Activated T-helper 1 cell treated with anti-CD3 and anti-CD28 coated beads, Interleukin-12 subunit alpha, Interleukin-12 subunit beta, Interleukin-2, Interleukin-4 antibody, amounts not matched to agents 30 ng/mL and 10 ng/mL and 1 ng/mL, durations not matched to agents 14 hours and 24 hours and 36 hours (primary cell): ENCODE measurements around the gene ICOSLG. TPM values are rescaled to one million over a fixed set of nuclear protein-coding genes. Genes with fewer than 3 reads are reported as not detected.

Experiments
- DNase-seq: peaks from one replicate; pipeline ENCODE4 v3.0.0; 2021; ENCODE audit warnings: low spot score
- H3K27ac Mint-ChIP-seq: one replicate; pipeline ENCODE4 v1.8.0; 2021; ENCODE audit warnings: mild to moderate bottlenecking, mixed read lengths
- H3K27me3 Mint-ChIP-seq: one replicate; pipeline ENCODE4 v1.8.0; 2022; ENCODE audit warnings: mild to moderate bottlenecking, moderate library complexity, mixed read lengths; ENCODE audit not compliant: insufficient read depth
- H3K36me3 Mint-ChIP-seq: one replicate; pipeline ENCODE4 v1.8.0; 2021; ENCODE audit warnings: low read depth, mixed read lengths
- H3K4me1 Mint-ChIP-seq: one replicate; pipeline ENCODE4 v1.8.0; 2021; ENCODE audit warnings: low read depth, mixed read lengths
- H3K4me3 Mint-ChIP-seq: one replicate; pipeline ENCODE4 v1.8.0; 2021; ENCODE audit warnings: mild to moderate bottlenecking, moderate library complexity, mixed read lengths
- H3K9me3 Mint-ChIP-seq: one replicate; pipeline ENCODE4 v1.8.0; 2021; ENCODE audit warnings: mixed read lengths
- intact Hi-C: fragments of 100-400 bp; cut with micrococcal nuclease; formaldehyde crosslinking; loops from one replicate; pipeline ENCODE4 v1.15.1; 2024
- total RNA-seq: library from RNA; stranded (reverse); gene quantifications from 2 replicates; pipeline ENCODE4 v1.2.3, GENCODE V29; 2022

Gene ICOSLG
- total RNA-seq, 1 donor from 2014 or later, result 7.2 TPM

DNA sequence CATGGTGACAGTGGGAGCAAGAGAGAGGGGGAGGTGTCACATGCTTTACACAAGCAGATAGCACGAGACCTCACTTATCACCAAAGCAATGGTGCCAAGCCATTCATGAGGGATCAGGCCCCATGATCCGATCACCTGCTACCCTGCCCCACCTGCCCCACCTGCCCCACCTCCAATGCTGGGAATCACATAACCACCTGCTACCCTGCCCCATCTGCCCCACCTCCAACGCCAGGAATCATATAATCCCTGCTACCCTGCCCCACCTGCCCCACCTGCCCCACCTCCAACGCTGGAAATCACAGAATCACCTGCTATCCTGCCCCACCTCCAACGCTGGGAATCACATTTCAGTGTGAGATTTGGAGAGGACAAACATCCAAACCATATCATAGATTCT, 34.3 kb upstream of the ICOSLG start:
- H3K36me3 Mint-ChIP-seq, result no peaks in the 10 kb centered on the region
- H3K4me1 Mint-ChIP-seq, result no peaks in the 10 kb centered on the region
- H3K4me3 Mint-ChIP-seq, result no peak overlapping the region
- peaks cover 24% of the 10 kb centered on the region for H3K27me3 Mint-ChIP-seq
- H3K9me3 Mint-ChIP-seq, result no peaks in the 10 kb centered on the region
- DNase-seq, result no peak
- intact Hi-C loops, result no loop called here
- H3K27ac Mint-ChIP-seq, result no peak overlapping the region

DNA sequence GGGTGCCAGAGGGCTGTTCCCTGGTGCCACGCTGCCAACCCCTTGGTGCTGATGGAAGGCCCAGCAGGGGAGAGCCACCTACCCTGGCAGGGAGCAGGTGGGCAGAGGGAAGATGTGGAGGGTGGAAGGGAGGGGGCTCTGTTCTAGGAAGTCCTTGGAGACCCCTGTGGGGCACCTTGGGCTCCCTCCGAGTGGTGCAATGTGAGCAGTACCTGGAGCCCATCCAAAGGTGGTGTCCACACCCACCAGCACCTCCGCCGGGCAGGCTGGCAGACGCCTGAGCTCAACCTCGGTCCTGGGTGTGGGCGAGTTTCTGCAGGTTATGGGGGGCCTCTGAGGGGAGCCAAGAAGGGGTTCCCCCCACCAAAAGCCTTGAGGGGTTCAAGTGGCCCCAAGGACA, 32.3 kb upstream of the ICOSLG start:
- peaks cover 24% of the 10 kb centered on the region for H3K27me3 Mint-ChIP-seq
- intact Hi-C loops, result no loop called here
- no peak overlapping the region for H3K27ac Mint-ChIP-seq
- DNase-seq, result no peak
- no peaks in the 10 kb centered on the region for H3K36me3 Mint-ChIP-seq
- no peaks in the 10 kb centered on the region for H3K4me1 Mint-ChIP-seq
- no peaks in the 10 kb centered on the region for H3K9me3 Mint-ChIP-seq
- no peak overlapping the region for H3K4me3 Mint-ChIP-seq

DNA sequence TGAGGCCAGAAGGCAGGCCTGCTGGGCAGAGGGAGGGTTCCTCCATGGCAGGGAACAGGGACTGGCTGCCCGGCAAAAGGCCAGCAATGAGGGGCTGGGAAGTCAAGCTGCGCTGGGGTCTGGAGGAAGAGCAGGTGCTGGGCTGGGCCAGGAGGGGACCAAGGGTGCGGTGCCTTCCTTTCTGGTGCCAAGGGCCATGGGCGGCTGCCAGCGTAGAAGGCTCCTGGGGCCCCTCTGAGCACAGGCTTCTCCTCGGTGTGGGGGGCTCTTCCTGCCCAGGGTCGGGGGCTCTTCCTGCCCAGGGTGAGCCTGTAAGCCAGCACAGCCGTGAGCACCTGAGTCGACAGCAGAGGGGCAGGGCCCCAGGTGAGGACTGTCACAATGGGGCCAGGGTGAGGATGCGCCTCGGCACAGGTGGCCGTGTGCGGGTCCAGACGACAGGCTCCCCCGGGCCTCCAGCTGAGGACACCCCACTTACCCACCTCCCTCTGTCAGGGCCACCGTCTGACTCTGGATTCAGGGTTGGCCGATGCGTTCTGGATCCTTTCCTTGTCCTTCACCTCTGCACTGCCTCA, 31.6 kb upstream of the ICOSLG start:
- intact Hi-C loops, result no loop called here

GRCh38 chr21:44271558-44272283, 31.0 kb upstream of the ICOSLG start:
- Mint-ChIP-seq H3K27ac (no peak overlapping the region), H3K36me3 (no peaks in the 10 kb centered on the region), H3K27me3 (peaks cover 22% of the 10 kb centered on the region), H3K4me3 (no peak overlapping the region), H3K9me3 (no peaks in the 10 kb centered on the region), H3K4me1 (no peaks in the 10 kb centered on the region)
- intact Hi-C loops, result no loop called here
- no peak for DNase-seq

More for the DNA sequence above, 31.6 kb upstream of the ICOSLG start:
- no peak for DNase-seq
- Mint-ChIP-seq H3K4me3 (no peak overlapping the region), H3K9me3 (no peaks in the 10 kb centered on the region), H3K36me3 (no peaks in the 10 kb centered on the region), H3K4me1 (no peaks in the 10 kb centered on the region), H3K27ac (no peak overlapping the region), H3K27me3 (peaks cover 24% of the 10 kb centered on the region)

- peaks cover 5% of the 10 kb centered on the region for H3K27me3 Mint-ChIP-seq
- H3K36me3 Mint-ChIP-seq, result no peaks in the 10 kb centered on the region
These were observed 28.3 kb upstream of the ICOSLG start for GRCh38 chr21:44269090-44269489.

GRCh38 chr21:44267655-44268142, 27.0 kb upstream of the ICOSLG start:
- no peak overlapping the region for H3K27ac Mint-ChIP-seq
- H3K4me3 Mint-ChIP-seq, result no peak overlapping the region
- no peak for DNase-seq
- H3K27me3 Mint-ChIP-seq, result no peaks in the 10 kb centered on the region
- no peaks in the 10 kb centered on the region for H3K9me3 Mint-ChIP-seq
- H3K36me3 Mint-ChIP-seq, result no peaks in the 10 kb centered on the region
- H3K4me1 Mint-ChIP-seq, result no peaks in the 10 kb centered on the region
- intact Hi-C loops, result no loop called here

More at GRCh38 chr21:44269090-44269489, 28.3 kb upstream of the ICOSLG start:
- Mint-ChIP-seq H3K4me3 (no peak overlapping the region), H3K4me1 (no peaks in the 10 kb centered on the region), H3K27ac (no peak overlapping the region), H3K9me3 (no peaks in the 10 kb centered on the region)
- intact Hi-C loops, result no loop called here
- DNase-seq, result no peak

- H3K36me3 Mint-ChIP-seq, result no peaks in the 10 kb centered on the region
- H3K4me3 Mint-ChIP-seq, result no peak overlapping the region
- no peaks in the 10 kb centered on the region for H3K27me3 Mint-ChIP-seq
- no peak for DNase-seq
- no peaks in the 10 kb centered on the region for H3K4me1 Mint-ChIP-seq
- H3K9me3 Mint-ChIP-seq, result no peaks in the 10 kb centered on the region
- intact Hi-C loops, result no loop called here
- no peak overlapping the region for H3K27ac Mint-ChIP-seq
These were observed 25.1 kb upstream of the ICOSLG start for GRCh38 chr21:44265734-44266270.

DNA sequence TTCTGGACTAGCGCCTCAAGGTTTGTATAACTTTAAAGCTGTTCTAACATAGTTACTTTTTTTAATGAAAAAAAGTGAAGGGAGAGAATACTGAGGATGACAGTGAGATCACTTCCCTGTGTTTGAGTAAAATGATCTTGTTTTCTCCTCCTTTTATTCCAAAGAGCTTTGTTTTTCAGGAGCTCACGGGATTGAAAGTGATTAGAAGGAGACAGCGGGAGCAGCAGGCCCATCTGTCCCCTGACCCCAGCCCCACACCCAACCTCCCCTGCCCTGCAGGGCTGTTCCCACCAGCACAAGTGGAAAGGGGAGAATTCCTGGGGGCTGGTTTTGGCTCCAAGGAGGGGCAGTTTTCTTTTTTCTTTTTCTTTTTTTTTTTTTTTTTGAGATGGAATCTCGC, 23.0 kb upstream of the ICOSLG start:
- H3K9me3 Mint-ChIP-seq, result no peaks in the 10 kb centered on the region
- no peak overlapping the region for H3K4me3 Mint-ChIP-seq
- H3K27me3 Mint-ChIP-seq, result no peaks in the 10 kb centered on the region
- intact Hi-C loops, result no loop called here
- no peaks in the 10 kb centered on the region for H3K36me3 Mint-ChIP-seq
- no peak overlapping the region for H3K27ac Mint-ChIP-seq
- no peaks in the 10 kb centered on the region for H3K4me1 Mint-ChIP-seq
- DNase-seq, result no peak

- no peaks in the 10 kb centered on the region for H3K4me1 Mint-ChIP-seq
- no peak overlapping the region for H3K27ac Mint-ChIP-seq
- H3K36me3 Mint-ChIP-seq, result no peaks in the 10 kb centered on the region
- no peak overlapping the region for H3K4me3 Mint-ChIP-seq
- no peaks in the 10 kb centered on the region for H3K27me3 Mint-ChIP-seq
- intact Hi-C loops, result no loop called here
- DNase-seq, result no peak
- no peaks in the 10 kb centered on the region for H3K9me3 Mint-ChIP-seq
These were observed 22.5 kb upstream of the ICOSLG start for GRCh38 chr21:44263221-44263760.

DNA sequence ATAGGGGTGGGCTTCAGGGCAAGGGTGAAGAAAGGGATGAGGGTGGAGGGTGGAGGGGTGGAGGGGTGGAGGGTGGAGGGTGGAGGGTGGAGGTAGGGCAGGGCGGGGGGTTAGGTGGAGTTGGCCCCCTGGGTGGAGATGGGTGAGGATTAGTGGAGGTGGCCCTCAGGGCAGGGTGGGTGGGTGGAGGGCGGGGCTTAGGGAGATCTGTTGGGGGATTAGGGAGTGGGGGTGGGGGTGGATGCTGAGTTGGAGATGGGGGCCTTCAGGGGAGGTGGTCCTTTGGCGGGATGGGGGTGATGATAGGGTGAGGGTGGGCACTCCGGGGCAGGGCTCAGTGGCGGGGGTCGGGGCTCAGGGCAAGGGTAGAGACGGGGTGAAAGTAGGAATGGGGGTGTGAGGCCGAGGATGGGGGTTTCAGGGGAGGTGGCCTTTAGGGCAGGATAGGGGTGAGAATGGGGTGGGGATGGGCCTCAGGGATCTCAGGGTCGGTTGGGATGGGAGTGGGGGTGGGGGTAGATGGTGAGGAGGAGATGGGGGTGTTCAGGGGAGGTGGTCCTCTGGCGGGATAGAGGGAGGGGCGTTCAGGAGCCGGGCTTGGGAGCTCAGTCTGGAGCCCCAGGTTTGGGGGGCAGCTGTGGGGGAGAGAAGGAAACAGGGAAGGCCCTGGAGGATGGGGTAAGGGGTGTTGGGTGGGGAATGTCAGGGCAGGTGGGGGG, 21.8 kb upstream of the ICOSLG start:
- no peak overlapping the region for H3K4me3 Mint-ChIP-seq
- no peaks in the 10 kb centered on the region for H3K9me3 Mint-ChIP-seq
- no peak overlapping the region for H3K27ac Mint-ChIP-seq
- no peak for DNase-seq
- no peaks in the 10 kb centered on the region for H3K4me1 Mint-ChIP-seq
- H3K36me3 Mint-ChIP-seq, result no peaks in the 10 kb centered on the region
- H3K27me3 Mint-ChIP-seq, result no peaks in the 10 kb centered on the region
- intact Hi-C loops, result no loop called here

- no peak within 1 kb of the TSS for H3K27ac Mint-ChIP-seq
- H3K4me1 Mint-ChIP-seq, result no peaks in the 10 kb centered on the region
- intact Hi-C loops, result no loop called here
- no peaks in the 10 kb centered on the region for H3K27me3 Mint-ChIP-seq
- H3K4me3 Mint-ChIP-seq, result no peak within 1 kb of the TSS
- no peaks in the 10 kb centered on the region for H3K9me3 Mint-ChIP-seq
- no peak for DNase-seq
- H3K36me3 Mint-ChIP-seq, result no peaks in the 10 kb centered on the region
These were observed 21.0 kb upstream of the ICOSLG start, which contains the start of gene DNMT3L for GRCh38 chr21:44261675-44262295. TSS of gene DNMT3L (minus strand) at chr21:44261897. CDS start at chr21:44261259, 638 bp downstream.

GRCh38 chr21:44260791-44261631, 20.3 kb upstream of the ICOSLG start:
- intact Hi-C loops, result no loop called here
- Mint-ChIP-seq H3K4me1 (no peaks in the 10 kb centered on the region), H3K27ac (no peak overlapping the region), H3K4me3 (no peak overlapping the region), H3K9me3 (no peaks in the 10 kb centered on the region), H3K36me3 (no peaks in the 10 kb centered on the region), H3K27me3 (no peaks in the 10 kb centered on the region)
- no peak for DNase-seq
